ENCODE results near the gene PTP4A1.

Gene PTP4A1

GRCh38 chr6:63598049-63599036, 26.1 kb downstream of the PTP4A1 start:
- TF ChIP-seq CTCF (IDR thresholded peaks at IDR 0.05): peak; percentile 84
- no peaks in the 10 kb centered on the region for H3K9me3 ChIP-seq
- H3K4me1 ChIP-seq (ENCODE audit: control insufficient read depth in 1 of 2, insufficient read depth in 1 of 2, low read depth in 1 of 2, low read length in 1 of 2): peaks cover 11 to 12% of the 10 kb centered on the region in 2 experiments
- H3K36me3 ChIP-seq: no peaks in the 10 kb centered on the region
- no peaks in the 10 kb centered on the region for H3K27me3 ChIP-seq
- H3K4me3 ChIP-seq (ENCODE audit: low read depth in 1 of 2, low read length in 1 of 2): peak overlapping the region; percentile 51 to 61
- H3K27ac ChIP-seq: no peak overlapping the region

DNA sequence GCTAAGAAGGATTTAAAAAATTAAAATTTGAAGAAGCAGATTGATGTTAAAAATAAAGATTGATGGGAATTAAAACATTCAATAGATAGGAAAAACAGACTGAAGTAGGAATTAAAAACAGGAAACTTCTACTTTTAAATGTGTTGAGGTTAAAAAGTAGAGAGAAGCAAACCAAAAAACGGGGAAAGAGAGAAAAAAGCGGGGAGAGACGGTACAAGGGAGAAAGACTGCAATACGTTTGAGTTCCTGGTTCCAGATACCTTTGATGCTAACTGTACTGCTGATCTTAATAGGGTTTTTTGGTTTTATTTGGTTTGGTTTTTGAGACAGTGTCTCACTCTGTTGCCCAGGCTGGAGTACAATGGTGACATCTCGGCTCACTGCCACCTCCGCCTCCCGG, 27.0 kb downstream of the PTP4A1 start:
- Histone ChIP-seq H3K36me3 (no peaks in the 10 kb centered on the region), H3K9me3 (no peaks in the 10 kb centered on the region), H3K4me3 (ENCODE audit: low read depth in 1 of 2, low read length in 1 of 2) (no peak overlapping the region), H3K27me3 (no peaks in the 10 kb centered on the region), H3K4me1 (ENCODE audit: control insufficient read depth in 1 of 2, insufficient read depth in 1 of 2, low read depth in 1 of 2, low read length in 1 of 2) (peaks cover 11 to 12% of the 10 kb centered on the region in 2 experiments), H3K27ac (no peak overlapping the region)
- no peak for TF ChIP-seq CTCF (IDR thresholded peaks at IDR 0.05)

DNA sequence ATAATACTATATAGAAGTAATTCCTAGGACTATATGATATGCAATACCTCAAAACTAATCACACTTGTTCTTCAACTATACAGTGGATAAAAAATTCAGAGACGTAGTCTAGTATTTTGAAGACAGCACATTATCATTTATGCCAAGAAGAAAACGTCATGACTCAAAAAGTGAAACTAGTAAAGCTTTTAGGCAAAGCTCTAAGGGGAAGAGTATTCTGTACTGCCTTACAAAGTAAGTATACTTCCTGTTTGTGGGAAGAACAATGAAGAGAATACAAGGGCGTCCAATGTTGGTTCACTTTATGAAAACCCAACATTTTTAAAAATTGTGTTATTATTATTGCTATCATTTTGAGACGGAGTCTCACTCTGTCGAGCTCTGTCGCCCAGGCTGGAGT, 27.9 kb downstream of the PTP4A1 start:
- Histone ChIP-seq H3K27me3 (no peaks in the 10 kb centered on the region), H3K4me1 (ENCODE audit: control insufficient read depth in 1 of 2, insufficient read depth in 1 of 2, low read depth in 1 of 2, low read length in 1 of 2) (peaks cover 11 to 12% of the 10 kb centered on the region in 2 experiments), H3K4me3 (ENCODE audit: low read depth in 1 of 2, low read length in 1 of 2) (no peak overlapping the region), H3K36me3 (no peaks in the 10 kb centered on the region), H3K27ac (no peak overlapping the region), H3K9me3 (no peaks in the 10 kb centered on the region)
- TF ChIP-seq CTCF (IDR thresholded peaks at IDR 0.05): no peak

DNA sequence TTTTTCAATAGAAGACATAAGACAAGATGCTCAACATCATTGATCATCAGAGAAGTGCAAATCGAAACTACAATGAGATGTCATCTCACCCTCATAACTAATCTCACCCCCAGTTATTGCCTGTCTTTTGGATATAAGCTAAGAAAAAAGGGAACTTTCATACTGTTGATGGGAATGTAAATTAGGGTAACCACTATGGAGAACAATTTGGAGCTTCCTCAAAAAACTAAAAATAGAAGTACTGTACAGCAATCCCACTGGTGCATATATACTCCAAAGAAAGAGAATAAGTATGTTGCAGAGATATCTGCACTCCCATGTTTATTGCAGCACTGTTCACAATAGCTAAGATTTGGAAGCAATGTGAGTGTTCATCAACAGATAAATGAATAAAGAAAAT, 37.0 kb downstream of the PTP4A1 start:
- no peaks in the 10 kb centered on the region for H3K36me3 ChIP-seq
- H3K4me1 ChIP-seq (ENCODE audit: control insufficient read depth in 1 of 2, insufficient read depth in 1 of 2, low read depth in 1 of 2, low read length in 1 of 2): no peaks in the 10 kb centered on the region
- no peak for TF ChIP-seq CTCF (IDR thresholded peaks at IDR 0.05)
- no peak overlapping the region for H3K27ac ChIP-seq
- H3K27me3 ChIP-seq: no peaks in the 10 kb centered on the region
- no peak overlapping the region for H3K4me3 ChIP-seq (ENCODE audit: low read depth in 1 of 2, low read length in 1 of 2)
- no peaks in the 10 kb centered on the region for H3K9me3 ChIP-seq

DNA sequence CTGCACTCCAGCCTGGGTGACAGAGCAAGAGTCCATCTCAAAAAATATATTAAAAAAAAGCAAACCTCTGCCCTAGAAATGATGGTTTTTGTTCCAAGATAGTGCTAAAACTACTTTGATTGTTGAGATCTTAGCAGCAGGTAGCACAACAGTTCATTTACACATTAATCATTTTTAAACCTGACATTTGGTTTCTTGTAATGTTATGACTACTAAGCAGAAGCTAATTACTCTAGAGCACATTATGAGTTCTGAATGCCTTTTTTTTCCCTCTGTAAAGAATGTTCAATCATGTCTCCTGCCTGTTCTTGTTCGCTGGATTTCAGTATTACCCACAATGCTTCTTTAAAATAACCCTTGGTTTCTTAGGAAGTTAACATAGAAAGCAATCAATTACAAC, 38.7 kb downstream of the PTP4A1 start:
- no peaks in the 10 kb centered on the region for H3K36me3 ChIP-seq
- H3K27ac ChIP-seq: no peak overlapping the region
- no peaks in the 10 kb centered on the region for H3K9me3 ChIP-seq
- no peaks in the 10 kb centered on the region for H3K27me3 ChIP-seq
- no peak for TF ChIP-seq CTCF (IDR thresholded peaks at IDR 0.05)
- H3K4me1 ChIP-seq (ENCODE audit: control insufficient read depth in 1 of 2, insufficient read depth in 1 of 2, low read depth in 1 of 2, low read length in 1 of 2): no peaks in the 10 kb centered on the region
- no peak overlapping the region for H3K4me3 ChIP-seq (ENCODE audit: low read depth in 1 of 2, low read length in 1 of 2)
